Neural progenitor cell (in vitro differentiated cells): ENCODE results near the gene CD244. TPM values are rescaled to one million over a fixed set of nuclear protein-coding genes. Genes with fewer than 3 reads are reported as not detected.

ENCODE experiments used
- DNase-seq: peaks from one replicate; pipeline ENCODE4 v3.0.0-alpha.2; 2016; ENCODE audit warnings: low spot score
- H2AFZ ChIP-seq: fragments of 200-600 bp; sonication (generic); replicated peaks from 2 replicates; pipeline ENCODE4 v1.6.1; 2016; ENCODE audit warnings: antibody characterized with exemption
- H3F3A ChIP-seq: fragments of 200-600 bp; sonication (generic); 2 replicates; pipeline ENCODE4 v1.6.1; 2016; ENCODE audit warnings: antibody characterized with exemption, low read depth
- H3K27ac ChIP-seq: fragments of 200-600 bp; sonication (generic); 2 replicates; pipeline ENCODE4 v1.5.1; 2016; ENCODE audit warnings: mild to moderate bottlenecking
- H3K27me3 ChIP-seq: fragments of 200-600 bp; sonication (generic); 2 replicates; pipeline ENCODE4 v1.6.1; 2016; ENCODE audit warnings: mild to moderate bottlenecking, moderate library complexity
- H3K36me3 ChIP-seq: fragments of 200-600 bp; sonication (generic); 2 replicates; pipeline ENCODE4 v1.5.1; 2016
- H3K4me1 ChIP-seq: fragments of 200-600 bp; sonication (generic); 2 replicates; pipeline ENCODE4 v1.6.1; 2016; ENCODE audit warnings: mixed run types
- H3K4me2 ChIP-seq: fragments of 200-600 bp; sonication (generic); 2 replicates; pipeline ENCODE4 v1.6.1; 2016
- H3K4me3 ChIP-seq: fragments of 200-600 bp; sonication (generic); 2 replicates; pipeline ENCODE4 v1.5.1; 2016
- H3K79me2 ChIP-seq: fragments of 200-600 bp; sonication (generic); 2 replicates; pipeline ENCODE4 v1.6.1; 2016; ENCODE audit warnings: low read depth
- H3K9ac ChIP-seq: fragments of 200-600 bp; sonication (generic); 2 replicates; pipeline ENCODE4 v1.6.1; 2016
- H3K9me3 ChIP-seq: fragments of 200-600 bp; sonication (generic); 2 replicates; pipeline ENCODE4 v1.5.1; 2016; ENCODE audit warnings: low read depth
- H4K20me1 ChIP-seq: fragments of 200-600 bp; sonication (generic); 2 replicates; pipeline ENCODE4 v1.6.1; 2016; ENCODE audit warnings: low read depth
- H3K27ac Mint-ChIP-seq: 3 replicates; pipeline ENCODE4 v1.8.0; 2021; ENCODE audit warnings: mixed read lengths
- H3K27me3 Mint-ChIP-seq: 2 replicates; pipeline ENCODE4 v1.8.0; 2022; ENCODE audit warnings: low read depth, mild to moderate bottlenecking, inconsistent platforms, moderate library complexity, mixed read lengths; ENCODE audit not compliant: insufficient read depth
- H3K36me3 Mint-ChIP-seq: 3 replicates; pipeline ENCODE4 v1.8.0; 2021; ENCODE audit warnings: mixed read lengths
- H3K4me1 Mint-ChIP-seq: 3 replicates; pipeline ENCODE4 v1.8.0; 2021; ENCODE audit warnings: mixed read lengths
- H3K4me3 Mint-ChIP-seq: 3 replicates; pipeline ENCODE4 v1.8.0; 2021; ENCODE audit warnings: mild to moderate bottlenecking, moderate library complexity, mixed read lengths
- H3K9me3 Mint-ChIP-seq: 3 replicates; pipeline ENCODE4 v1.8.0; 2020; ENCODE audit warnings: mixed read lengths
- EZH2 ChIP-seq: fragments of 200-600 bp; sonication (generic); IDR thresholded peaks from 2 replicates; pipeline ENCODE4 v1.6.1; 2017; ENCODE audit warnings: antibody characterized with exemption, mild to moderate bottlenecking, moderate library complexity
- EZH2phosphoT487 ChIP-seq: fragments of 200-600 bp; sonication (generic); IDR thresholded peaks from 2 replicates; pipeline ENCODE4 v1.6.1; 2017; ENCODE audit warnings: antibody characterized with exemption
- total RNA-seq: library from RNA; depleted of rRNA; stranded (reverse); fragments of >200 nt; gene quantifications from 2 replicates; pipeline ENCODE4 v1.2.3, GENCODE V29; 2015; ENCODE audit warnings: low replicate concordance
- TF ChIP-seq, protein P1 (sequence below): fragments of 200-600 bp; sonication (generic); IDR thresholded peaks from 2 replicates; pipeline ENCODE4 v1.5.1; 2017; ENCODE audit warnings: antibody characterized with exemption, mild to moderate bottlenecking

Gene CD244
- total RNA-seq, 1 donor from 2014 or later: not detected

DNA sequence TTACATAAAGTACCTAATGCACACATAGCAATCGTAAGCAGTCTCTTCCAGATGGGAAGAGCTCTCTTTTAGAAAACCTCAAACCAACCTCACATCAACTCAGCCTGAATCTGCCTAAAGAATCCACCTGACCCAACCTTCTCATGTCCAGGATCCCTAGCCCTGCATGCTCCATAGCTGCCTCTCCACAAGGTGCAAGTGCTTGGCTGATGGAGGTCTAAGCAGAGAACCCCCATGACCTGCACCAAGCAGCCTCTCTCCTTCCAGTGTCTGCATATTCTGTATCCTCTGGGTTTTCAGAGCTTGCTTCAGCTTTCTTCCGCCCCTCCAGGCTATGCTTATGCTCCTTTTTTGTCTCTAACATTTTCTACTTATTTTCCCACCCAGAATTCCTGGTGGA lies 64.2 kb downstream of the CD244 start:
- Mint-ChIP-seq H3K27ac (peak overlapping the region; percentile 8), H3K4me3 (no peak overlapping the region), H3K4me1 (no peaks in the 10 kb centered on the region), H3K27me3 (peaks cover 4% of the 10 kb centered on the region), H3K9me3 (no peaks in the 10 kb centered on the region), H3K36me3 (no peaks in the 10 kb centered on the region)
- Histone ChIP-seq H3K9ac (no peak overlapping the region), H3K9me3 (no peaks in the 10 kb centered on the region), H3K36me3 (no peaks in the 10 kb centered on the region), H4K20me1 (no peaks in the 10 kb centered on the region), H3K4me3 (no peak overlapping the region), H3F3A (no peaks in the 10 kb centered on the region), H3K27ac (no peak overlapping the region), H3K27me3 (no peaks in the 10 kb centered on the region), H3K4me1 (no peaks in the 10 kb centered on the region), H3K4me2 (no peak overlapping the region), H3K79me2 (no peaks in the 10 kb centered on the region), H2AFZ (no peak overlapping the region)
- TF ChIP-seq, protein P1, sequence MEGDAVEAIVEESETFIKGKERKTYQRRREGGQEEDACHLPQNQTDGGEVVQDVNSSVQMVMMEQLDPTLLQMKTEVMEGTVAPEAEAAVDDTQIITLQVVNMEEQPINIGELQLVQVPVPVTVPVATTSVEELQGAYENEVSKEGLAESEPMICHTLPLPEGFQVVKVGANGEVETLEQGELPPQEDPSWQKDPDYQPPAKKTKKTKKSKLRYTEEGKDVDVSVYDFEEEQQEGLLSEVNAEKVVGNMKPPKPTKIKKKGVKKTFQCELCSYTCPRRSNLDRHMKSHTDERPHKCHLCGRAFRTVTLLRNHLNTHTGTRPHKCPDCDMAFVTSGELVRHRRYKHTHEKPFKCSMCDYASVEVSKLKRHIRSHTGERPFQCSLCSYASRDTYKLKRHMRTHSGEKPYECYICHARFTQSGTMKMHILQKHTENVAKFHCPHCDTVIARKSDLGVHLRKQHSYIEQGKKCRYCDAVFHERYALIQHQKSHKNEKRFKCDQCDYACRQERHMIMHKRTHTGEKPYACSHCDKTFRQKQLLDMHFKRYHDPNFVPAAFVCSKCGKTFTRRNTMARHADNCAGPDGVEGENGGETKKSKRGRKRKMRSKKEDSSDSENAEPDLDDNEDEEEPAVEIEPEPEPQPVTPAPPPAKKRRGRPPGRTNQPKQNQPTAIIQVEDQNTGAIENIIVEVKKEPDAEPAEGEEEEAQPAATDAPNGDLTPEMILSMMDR: no peak
- TF ChIP-seq EZH2phosphoT487 (no peak), EZH2 (no peak)
- DNase-seq: no peak

DNA sequence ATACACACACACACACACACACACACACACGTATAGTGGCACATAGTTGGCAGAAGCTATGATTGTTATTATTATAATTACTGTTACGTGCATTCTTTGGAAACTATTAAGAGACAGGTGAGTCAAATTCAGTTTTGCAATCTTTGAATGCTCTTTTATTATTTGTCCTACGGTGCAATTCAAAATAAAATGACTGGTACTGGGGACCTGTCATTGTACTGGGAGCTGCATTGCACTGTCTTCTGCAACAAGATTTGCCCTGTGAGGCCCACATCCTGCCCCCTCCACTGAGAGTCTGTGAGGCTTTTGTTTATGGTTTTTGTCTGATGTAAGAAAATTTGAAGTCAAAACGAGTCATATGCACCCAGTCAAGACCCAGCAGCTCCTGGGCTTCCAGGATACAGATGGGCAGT lies 64.8 kb downstream of the CD244 start:
- no peaks in the 10 kb centered on the region for H3K4me1 ChIP-seq
- H3K9me3 ChIP-seq: no peaks in the 10 kb centered on the region
- Mint-ChIP-seq H3K9me3 (no peaks in the 10 kb centered on the region), H3K4me3 (no peak overlapping the region), H3K27me3 (peaks cover 4% of the 10 kb centered on the region), H3K27ac (no peak overlapping the region), H3K4me1 (no peaks in the 10 kb centered on the region), H3K36me3 (no peaks in the 10 kb centered on the region)
- TF ChIP-seq, protein P1: no peak
- TF ChIP-seq EZH2 (no peak), EZH2phosphoT487 (no peak)
- no peak for DNase-seq
- H2AFZ ChIP-seq: no peak overlapping the region
- no peaks in the 10 kb centered on the region for H3K27me3 ChIP-seq
- no peaks in the 10 kb centered on the region for H3K36me3 ChIP-seq
- no peaks in the 10 kb centered on the region for H3K79me2 ChIP-seq
- H3K9ac ChIP-seq: no peak overlapping the region
- no peaks in the 10 kb centered on the region for H3F3A ChIP-seq
- no peak overlapping the region for H3K4me2 ChIP-seq
- H4K20me1 ChIP-seq: no peaks in the 10 kb centered on the region
- H3K4me3 ChIP-seq: no peak overlapping the region
- H3K27ac ChIP-seq: no peak overlapping the region

DNA sequence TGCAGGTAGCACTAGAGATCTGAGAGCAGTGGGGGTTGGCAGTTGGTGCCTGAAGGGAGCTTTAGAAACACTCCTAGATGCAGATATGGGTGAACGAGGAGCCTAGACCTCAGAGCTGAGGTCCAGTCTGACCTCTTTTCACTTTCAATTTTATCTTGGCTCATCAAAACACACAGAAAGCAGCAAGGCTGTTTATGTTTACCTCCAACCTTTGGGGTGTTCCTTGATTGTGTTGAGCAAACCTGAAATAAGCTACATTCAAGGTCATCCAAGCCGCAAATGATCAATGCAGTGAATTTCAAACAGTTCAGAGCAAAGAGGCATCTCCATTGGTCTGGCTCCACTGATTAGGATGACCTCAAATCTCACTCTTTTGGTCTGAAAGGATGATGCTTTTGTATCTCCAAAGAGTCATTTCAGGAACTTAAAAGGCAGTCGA lies 65.4 kb downstream of the CD244 start:
- Histone ChIP-seq H3K79me2 (no peaks in the 10 kb centered on the region), H4K20me1 (no peaks in the 10 kb centered on the region), H3K27ac (no peak overlapping the region), H3K9ac (no peak overlapping the region), H3K4me1 (no peaks in the 10 kb centered on the region), H3K4me3 (no peak overlapping the region), H3K4me2 (no peak overlapping the region), H3K36me3 (no peaks in the 10 kb centered on the region), H3F3A (no peaks in the 10 kb centered on the region), H2AFZ (no peak overlapping the region), H3K9me3 (no peaks in the 10 kb centered on the region), H3K27me3 (no peaks in the 10 kb centered on the region)
- no peak overlapping the region for H3K27ac Mint-ChIP-seq
- no peaks in the 10 kb centered on the region for H3K9me3 Mint-ChIP-seq
- no peak for DNase-seq
- H3K27me3 Mint-ChIP-seq: peaks cover 4% of the 10 kb centered on the region
- no peaks in the 10 kb centered on the region for H3K4me1 Mint-ChIP-seq
- H3K36me3 Mint-ChIP-seq: no peaks in the 10 kb centered on the region
- TF ChIP-seq EZH2phosphoT487 (no peak), EZH2 (no peak)
- TF ChIP-seq, protein P1: no peak
- H3K4me3 Mint-ChIP-seq: no peak overlapping the region
